IMR-90 (cell line): ENCODE measurements around the gene PTPN13. TPM values are rescaled to one million over a fixed set of nuclear protein-coding genes. Genes with fewer than 3 reads are reported as not detected.

Source experiments
- ATAC-seq: fragments of 200-7000 bp; cut with Tn5 transposase; 2 replicates; pipeline ENCODE4 v1.9.1; 2020; ENCODE audit warnings: low read depth, mild to moderate bottlenecking, moderate library complexity
- BruUV-seq: library from RNA; stranded (reverse); fragments of 400-500 nt; replicated peaks from 2 replicates; lab custom pipeline; 2021; lab: Mats Ljungman, UMichigan
- CTCF ChIA-PET: fragments of 300-600 bp; formaldehyde crosslinking; extraction: SDS; loops from one replicate; lab custom pipeline; 2021; ENCODE audit warnings: antibody characterized with exemption; lab: Yijun Ruan, JAX
- POLR2A ChIA-PET: fragments of 300-600 bp; sonication (Branson Sonifier 250); formaldehyde crosslinking; loops from one replicate; lab custom pipeline; 2022; ENCODE audit warnings: antibody characterized with exemption; ENCODE audit not compliant: unreplicated experiment; lab: Charles Lee
- DNase-seq: peaks from one replicate; pipeline ENCODE4 v3.0.0; 2013
- H2AFZ ChIP-seq: replicated peaks from 2 replicates; pipeline ENCODE3; 2013; ENCODE audit warnings: low read length, mild to moderate bottlenecking; ENCODE audit not compliant: poor library complexity
- H2AK5ac ChIP-seq: 2 replicates; pipeline ENCODE4 v1.6.1; 2013; ENCODE audit warnings: low read depth, low read length, inconsistent platforms
- H2AK9ac ChIP-seq: replicated peaks from 2 replicates; pipeline ENCODE3; 2013; ENCODE audit warnings: mild to moderate bottlenecking, low read depth, low read length, moderate library complexity; ENCODE audit not compliant: poor library complexity
- H2BK120ac ChIP-seq: 2 replicates; pipeline ENCODE4 v1.6.1; 2013; ENCODE audit warnings: low read depth, low read length, inconsistent platforms
- H2BK15ac ChIP-seq: 3 replicates; pipeline ENCODE4 v1.6.1; 2013; ENCODE audit warnings: low read depth, low read length, inconsistent platforms
- H2BK20ac ChIP-seq: 2 replicates; pipeline ENCODE4 v1.6.1; 2013; ENCODE audit warnings: low read depth, mild to moderate bottlenecking, inconsistent platforms, low read length, moderate library complexity
- H2BK5ac ChIP-seq: 2 replicates; pipeline ENCODE4 v1.6.1; 2013; ENCODE audit warnings: mild to moderate bottlenecking, low read depth, low read length, inconsistent platforms; ENCODE audit not compliant: poor library complexity, severe bottlenecking
- H3K14ac ChIP-seq: replicated peaks from 2 replicates; pipeline ENCODE4 v1.6.1; 2013; ENCODE audit warnings: low read depth, low read length, inconsistent platforms
- H3K18ac ChIP-seq: 2 replicates; pipeline ENCODE4 v1.6.1; 2013; ENCODE audit warnings: low read depth, low read length, control low read depth
- H3K23ac ChIP-seq: 2 replicates; pipeline ENCODE4 v1.6.1; 2013; ENCODE audit warnings: low read depth, low read length, inconsistent platforms
- H3K27ac ChIP-seq: 2 replicates; pipeline ENCODE4 v1.5.1; 2013; ENCODE audit warnings: mild to moderate bottlenecking, control low read depth, low read length; ENCODE audit not compliant: insufficient read depth
- H3K27me3 ChIP-seq: 2 replicates; pipeline ENCODE4 v1.6.1; 2013; ENCODE audit warnings: low read length; ENCODE audit not compliant: control insufficient read depth, insufficient read depth
- H3K36me3 ChIP-seq: 2 replicates; pipeline ENCODE4 v1.6.1; 2013; ENCODE audit warnings: low read length, mixed read lengths; ENCODE audit not compliant: control insufficient read depth, insufficient read depth
- H3K4ac ChIP-seq: 2 replicates; pipeline ENCODE4 v1.6.1; 2013; ENCODE audit warnings: low read depth, low read length, inconsistent platforms
- H3K4me1 ChIP-seq: 2 replicates; pipeline ENCODE4 v1.6.1; 2013; ENCODE audit warnings: low read length, mixed read lengths; ENCODE audit not compliant: control insufficient read depth, insufficient read depth
- H3K4me2 ChIP-seq: 2 replicates; pipeline ENCODE4 v1.6.1; 2013; ENCODE audit warnings: low read depth, mild to moderate bottlenecking, control low read depth, low read length, moderate library complexity
- H3K4me3 ChIP-seq: 2 replicates; pipeline ENCODE4 v1.5.1; 2013; ENCODE audit warnings: low read depth, mild to moderate bottlenecking, control low read depth, low read length, moderate library complexity; ENCODE audit not compliant: insufficient read depth
- H3K56ac ChIP-seq: 2 replicates; pipeline ENCODE4 v1.6.1; 2013; ENCODE audit warnings: low read length, inconsistent platforms; ENCODE audit not compliant: insufficient read depth; ENCODE audit errors: extremely low read depth
- H3K79me1 ChIP-seq, 2 experiments: 2 replicates each; pipeline ENCODE4 v1.6.1; 2013; ENCODE audit warnings: low read length in 2 of 2, inconsistent platforms in 1 of 2, low read depth in 1 of 2
- H3K9ac ChIP-seq: 2 replicates; pipeline ENCODE4 v1.6.1; 2013; ENCODE audit warnings: low read depth, low read length, control low read depth
- H3K9me1 ChIP-seq: 2 replicates; pipeline ENCODE4 v1.6.1; 2013; ENCODE audit warnings: low read length, inconsistent platforms; ENCODE audit not compliant: insufficient read depth
- H3K9me3 ChIP-seq: 2 replicates; pipeline ENCODE4 v1.6.1; 2013; ENCODE audit warnings: low read length; ENCODE audit not compliant: control insufficient read depth, insufficient read depth
- H4K20me1 ChIP-seq: 2 replicates; pipeline ENCODE4 v1.6.1; 2013; ENCODE audit warnings: low read length, inconsistent platforms; ENCODE audit not compliant: insufficient read depth
- H4K5ac ChIP-seq: 2 replicates; pipeline ENCODE4 v1.6.1; 2013; ENCODE audit warnings: mild to moderate bottlenecking, low read depth, low read length, control low read depth
- H4K8ac ChIP-seq, 2 experiments: 2 replicates each; pipeline ENCODE4 v1.6.1; 2013; ENCODE audit warnings: low read depth in 2 of 2, low read length in 2 of 2, control low read depth in 1 of 2, inconsistent platforms in 1 of 2
- H4K91ac ChIP-seq: 2 replicates; pipeline ENCODE4 v1.6.1; 2013; ENCODE audit warnings: low read depth, low read length, inconsistent platforms; ENCODE audit not compliant: insufficient read depth
- BHLHE40 ChIP-seq: fragments of 150-350 bp; IDR thresholded peaks from 2 replicates; pipeline ENCODE4 v1.6.1; 2016; ENCODE audit warnings: mild to moderate bottlenecking, low read depth, low read length
- ELK1 ChIP-seq: fragments of 150-350 bp; IDR thresholded peaks from 2 replicates; pipeline ENCODE4 v1.6.1; 2016; ENCODE audit warnings: low read depth, mild to moderate bottlenecking, low read length, moderate library complexity, borderline replicate concordance
- RAD21 ChIP-seq: IDR thresholded peaks from 2 replicates; pipeline ENCODE4 v1.6.1; 2012; ENCODE audit warnings: low read length, improper control_type of control experiment
- WGBS, 2 experiments: methylation state at CpG; one replicate each; pipeline versions ENCODE4 v1.1.5 to v1.1.7; 2013; ENCODE audit warnings: missing lambda C conversion rate in 2 of 2; ENCODE audit not compliant: insufficient read length in 1 of 2; ENCODE audit errors: extremely low coverage in 2 of 2; 5-methylcytosine and 5-hydroxymethylcytosine counted together
- dilution Hi-C: fragments of 300-500 bp; cut with HindIII; formaldehyde crosslinking; loops from one replicate; pipeline ENCODE4 v1.14.3; 2018; ENCODE audit warnings: low sequenced_read_pairs; ENCODE audit not compliant: unreplicated experiment
- in situ Hi-C: fragments of 300-500 bp; cut with MboI; formaldehyde crosslinking; loops from 3 replicates; pipeline ENCODE4 v1.14.3; 2019; ENCODE audit warnings: low sequenced_read_pairs, inconsistent platforms, mixed read lengths
- intact Hi-C: fragments of 100-400 bp; cut with micrococcal nuclease; formaldehyde crosslinking; loops from 2 replicates; pipeline ENCODE4 v1.10.0; 2022
- polyA plus RNA-seq, 3 experiments: library from polyadenylated mRNA; depleted of rRNA; stranded (reverse); fragments of >200 nt; gene quantifications; 2 replicates each; pipeline ENCODE4 v1.2.3, GENCODE V29; 2012; ENCODE audit warnings: low replicate concordance in 1 of 3
- total RNA-seq: library from RNA; depleted of rRNA; stranded (reverse); fragments of >200 nt; gene quantifications from 2 replicates; pipeline ENCODE4 v1.2.3, GENCODE V29; 2012

PTPN13 gene
- total and polyA plus RNA-seq, 2 of the 4 experiments (the other 2 are of a cell fraction) = 7.7 to 29.0 TPM

GRCh38 chr4:86841309-86841708 lies 247.2 kb downstream of the PTPN13 start:
- Histone ChIP-seq H3K36me3 (no peaks in the 10 kb centered on the region), H3K9me3 (no peaks in the 10 kb centered on the region), H2BK20ac (peak overlapping the region; percentile 30; the same call in 1 of the 2 replicates), H2BK15ac (peak overlapping the region; percentile 11; the same call in 1 of the 3 replicates), H3K23ac (peak overlapping the region; percentile 77), H3K4me1 (peaks cover 7% of the 10 kb centered on the region), H3K27ac (peak overlapping the region; percentile 3; the same call in 1 of the 2 replicates), H3K27me3 (no peaks in the 10 kb centered on the region), H4K91ac (no peak overlapping the region; the same call in 1 of the 2 replicates), H4K8ac (peak overlapping the region in 1 of 2 experiments; percentile 42; a peak in 2 of 4 replicates), H4K20me1 (no peaks in the 10 kb centered on the region; the same call in 1 of the 2 replicates), H3K4me2 (peak overlapping the region; percentile 51; the same call in 1 of the 2 replicates), H4K5ac (peak overlapping the region; percentile 3; the same call in 1 of the 2 replicates), H3K9me1 (peaks cover 5% of the 10 kb centered on the region; the same call in 1 of the 2 replicates), H3K4me3 (no peak overlapping the region), H2AK9ac (no peak overlapping the region), H2BK120ac (peak overlapping the region; percentile 66), H3K14ac (peak overlapping the region; percentile 54; the same call in 1 of the 2 replicates), H3K18ac (peak overlapping the region; percentile 7; the same call in 1 of the 2 replicates), H2AK5ac (peak overlapping the region; percentile 25; the same call in 1 of the 2 replicates), H3K4ac (peak overlapping the region; percentile 49), H2BK5ac (peak overlapping the region; percentile 92), H3K9ac (no peak overlapping the region), H3K79me1 (no peaks in the 10 kb centered on the region), H2AFZ (no peak overlapping the region), H3K56ac (no peak overlapping the region)
- DNase-seq (peak; percentile 48), ATAC-seq (peak; percentile 60; the same call in 1 of the 2 replicates)
- TF ChIP-seq BHLHE40 = no peak
- TF ChIP-seq RAD21 = no peak
- TF ChIP-seq ELK1 = no peak
- in situ Hi-C loops = no loop called here
- no CpG with 5 or more reads among the region's 1 CpG for WGBS, 2 experiments
- ChIA-PET POLR2A (no interaction called here), CTCF (no interaction called here)
- BruUV-seq = no TSS peak
- intact Hi-C loops = no loop called here
- dilution Hi-C loops = no loop called here
